CD4-positive, alpha-beta T cell treated with Interleukin-1 beta for 1 hour (primary cell): ENCODE data around the gene SEPTIN1.

Source experiments
- DNase-seq, 2 donors: peaks; one replicate each; pipeline ENCODE4 v3.0.0-alpha.2; 2020 to 2022

Gene SEPTIN1

GRCh38 chr16:30375864-30376263 lies 6.5 kb downstream of the SEPTIN1 start:
- no peak for DNase-seq

- no peak for DNase-seq
Measured at GRCh38 chr16:30374538-30374937, 7.8 kb downstream of the SEPTIN1 start, which contains the start of gene MYL11. TSS of gene MYL11 (plus strand) at chr16:30374802. CDS start at chr16:30374858, 56 bp downstream.

DNA sequence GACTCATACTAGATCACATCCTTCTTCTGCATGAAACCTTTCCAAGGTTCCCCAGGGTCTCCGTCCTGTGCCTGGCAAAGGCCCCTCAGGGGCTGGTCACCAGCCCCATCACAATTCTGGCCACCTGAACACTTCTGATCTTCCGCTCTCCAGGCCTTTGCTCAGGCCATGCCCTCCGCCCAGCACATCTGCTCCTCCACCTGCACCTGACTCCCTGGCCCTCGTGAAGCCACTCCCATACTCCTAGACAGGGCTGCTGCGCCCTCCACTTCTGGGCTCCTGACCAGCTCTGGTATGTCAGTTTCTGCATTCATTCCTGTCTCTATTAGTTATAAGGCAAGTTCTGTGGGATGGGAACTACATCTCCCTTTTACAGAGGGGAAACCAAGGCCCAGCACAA lies 9.6 kb downstream of the SEPTIN1 start:
- no peak for DNase-seq

DNA sequence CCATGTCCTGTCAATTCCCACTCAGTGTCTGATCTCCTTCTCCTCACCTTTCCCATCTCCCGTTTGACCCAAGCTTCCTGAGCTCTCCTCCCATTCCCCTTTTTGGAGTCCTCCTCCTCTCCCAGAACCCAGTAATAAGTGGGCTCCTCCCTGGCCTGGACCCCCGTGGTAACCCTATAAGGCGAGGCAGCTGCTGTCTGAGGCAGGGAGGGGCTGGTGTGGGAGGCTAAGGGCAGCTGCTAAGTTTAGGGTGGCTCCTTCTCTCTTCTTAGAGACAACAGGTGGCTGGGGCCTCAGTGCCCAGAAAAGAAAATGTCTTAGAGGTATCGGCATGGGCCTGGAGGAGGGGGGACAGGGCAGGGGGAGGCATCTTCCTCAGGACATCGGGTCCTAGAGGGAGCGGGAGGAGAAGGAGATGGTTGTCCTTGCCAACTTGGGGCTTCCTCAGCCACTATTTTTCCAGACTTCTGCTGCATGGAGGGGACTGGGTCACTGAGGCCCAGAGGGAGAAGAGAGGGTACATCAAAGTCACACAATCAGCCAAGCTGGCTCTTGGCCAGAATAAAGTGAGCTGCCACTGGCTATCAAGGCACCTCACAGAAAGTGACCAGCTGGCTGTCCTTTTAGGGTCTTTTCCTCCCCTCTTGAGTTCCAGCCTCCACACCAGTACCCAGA lies 10.2 kb downstream of the SEPTIN1 start:
- DNase-seq: no peak

DNA sequence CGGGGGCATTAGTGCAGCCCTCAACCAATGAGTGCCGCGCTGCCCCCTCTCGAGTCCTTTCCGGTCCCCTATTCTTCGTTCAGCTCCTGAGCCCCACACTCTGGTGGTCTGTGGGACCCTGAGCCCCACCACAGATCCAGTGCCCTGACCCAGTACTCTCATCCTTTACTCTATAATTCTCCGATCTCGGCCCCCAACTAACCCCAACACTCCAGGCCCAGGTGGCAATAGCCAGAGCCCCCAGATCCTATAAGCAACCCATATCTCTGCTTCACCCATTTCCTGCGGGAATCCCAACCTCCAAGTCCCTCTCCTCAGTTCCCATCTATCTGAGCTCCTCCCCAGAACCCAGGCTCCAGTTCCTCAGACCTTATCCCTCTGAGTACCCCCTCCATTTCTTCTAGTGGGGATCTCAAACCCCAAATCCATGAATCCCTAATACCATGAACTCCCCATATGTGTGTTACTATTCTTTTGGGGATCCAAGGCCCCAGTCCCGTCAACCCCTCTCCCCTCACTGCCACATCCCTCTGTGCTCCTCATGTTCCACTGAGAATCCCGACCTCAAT lies 11.0 kb downstream of the SEPTIN1 start:
- DNase-seq: no peak

DNA sequence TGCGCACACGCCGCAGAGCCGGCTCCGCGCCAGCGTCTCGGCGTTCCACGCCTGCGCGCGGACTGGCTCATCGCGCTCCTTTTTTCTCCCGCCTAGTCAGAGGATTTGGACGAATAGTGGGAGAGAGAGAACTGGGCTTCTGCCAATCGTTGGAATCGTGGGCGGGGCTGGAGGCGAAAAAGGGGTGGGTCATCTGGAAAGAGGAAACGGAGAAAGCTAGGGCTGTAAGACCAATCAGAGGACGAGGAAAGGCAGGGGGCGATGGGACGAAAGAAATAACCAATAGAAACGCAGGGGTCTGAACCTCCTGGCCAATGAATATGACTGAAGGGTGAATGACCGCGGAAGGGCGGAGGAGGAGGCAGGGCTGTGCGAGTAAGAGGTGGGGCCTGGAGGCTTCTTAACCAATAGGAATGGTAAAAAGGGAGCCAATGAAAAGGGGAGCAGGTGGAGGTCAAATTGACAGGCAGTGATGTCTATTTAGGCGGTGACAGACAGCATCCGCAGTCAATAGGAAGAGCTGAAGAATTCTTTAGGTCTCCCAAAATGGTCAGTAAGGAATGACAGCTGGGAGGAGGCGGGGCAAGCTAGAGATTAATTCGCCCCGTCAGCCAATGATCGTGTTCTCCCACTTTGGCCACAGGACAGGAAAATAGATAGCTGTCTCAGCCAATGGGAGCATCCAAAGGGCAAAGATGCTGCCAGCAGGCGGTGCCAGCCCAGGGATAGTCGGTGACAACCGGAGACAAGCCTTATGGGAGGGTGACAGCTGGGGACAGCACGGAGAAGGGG lies 11.7 kb downstream of the SEPTIN1 start, which contains the start of gene TBC1D10B:
TSS of gene TBC1D10B (minus strand) at position 39 of the 792 bp plus-strand sequence. CDS start 311 bp downstream, outside the sequence.
- DNase-seq: peak; percentile 100

GRCh38 chr16:30369938-30370455 lies 12.4 kb downstream of the SEPTIN1 start:
- no peak for DNase-seq

- no peak for DNase-seq
Measured at GRCh38 chr16:30369091-30369937, 13.0 kb downstream of the SEPTIN1 start.

DNA sequence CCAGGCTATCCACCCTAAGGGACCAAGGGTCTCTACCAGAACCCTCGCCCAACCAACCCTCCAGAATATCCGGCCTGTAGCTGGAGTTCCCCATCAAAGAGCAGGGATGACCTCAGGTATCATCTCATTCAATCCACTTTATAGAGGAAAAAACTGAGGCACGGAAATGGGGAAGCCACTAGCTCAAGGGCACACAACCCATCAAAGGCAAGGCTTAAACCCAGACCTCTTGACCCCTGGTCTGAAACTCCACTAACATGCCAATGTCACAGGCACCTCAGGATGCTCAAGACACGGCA lies 13.6 kb downstream of the SEPTIN1 start:
- no peak for DNase-seq

DNA sequence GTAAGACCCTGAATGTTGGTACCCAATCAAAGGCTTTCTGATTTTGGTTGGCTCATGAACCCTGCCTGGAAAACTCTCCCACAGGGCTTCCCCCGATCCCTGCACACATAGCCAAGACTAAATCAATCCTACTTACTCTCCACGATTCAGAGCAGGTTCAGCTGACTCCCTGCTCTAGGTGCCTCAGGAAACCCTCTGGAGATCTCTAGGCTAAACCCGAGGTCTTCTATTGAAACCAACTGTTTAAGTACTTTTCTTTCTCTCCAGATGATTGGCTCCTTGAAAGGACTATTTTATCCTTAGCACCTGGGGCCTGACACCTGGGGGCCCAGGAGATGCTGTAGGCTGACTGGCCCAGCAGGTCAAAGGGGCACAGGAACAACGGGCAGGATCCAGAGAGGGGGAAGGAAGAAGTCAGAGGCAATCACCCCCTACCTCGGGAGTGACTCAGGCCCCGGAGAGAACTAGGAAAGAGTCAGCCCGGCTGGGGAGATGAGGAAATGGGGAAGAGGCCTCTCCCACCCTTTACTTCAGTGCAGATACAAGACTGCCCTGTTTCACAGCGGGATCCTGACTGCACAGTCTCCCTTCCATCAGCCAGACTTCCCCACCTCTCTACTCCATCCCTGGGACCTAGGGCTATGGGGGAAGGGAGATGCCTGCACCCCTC lies 14.1 kb downstream of the SEPTIN1 start:
- DNase-seq: peak in 1 of 2 donors; percentile 46

GRCh38 chr16:30367349-30368009 lies 14.9 kb downstream of the SEPTIN1 start:
- DNase-seq: no peak

- no peak for DNase-seq
Measured at GRCh38 chr16:30366511-30366910, 15.8 kb downstream of the SEPTIN1 start.

DNA sequence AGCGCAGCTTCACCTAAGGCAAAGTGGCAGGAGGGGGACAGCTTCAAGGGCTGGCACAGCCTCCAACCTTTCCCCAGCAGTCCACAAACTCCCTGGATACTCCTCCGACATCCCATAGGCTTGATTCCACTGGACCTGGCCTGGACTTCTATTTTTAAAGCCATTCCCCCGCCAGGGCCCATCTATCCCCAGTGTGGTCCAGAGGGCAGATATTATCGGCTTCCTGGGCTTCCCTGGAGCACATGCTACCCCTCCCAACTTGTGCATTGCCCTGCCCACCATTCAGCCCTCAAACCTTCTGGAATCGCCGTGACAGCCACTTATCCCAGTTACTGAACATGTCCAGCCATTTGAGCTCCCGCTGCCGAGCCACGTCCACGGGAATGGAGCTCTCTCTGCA lies 17.2 kb downstream of the SEPTIN1 start:
- no peak for DNase-seq

DNA sequence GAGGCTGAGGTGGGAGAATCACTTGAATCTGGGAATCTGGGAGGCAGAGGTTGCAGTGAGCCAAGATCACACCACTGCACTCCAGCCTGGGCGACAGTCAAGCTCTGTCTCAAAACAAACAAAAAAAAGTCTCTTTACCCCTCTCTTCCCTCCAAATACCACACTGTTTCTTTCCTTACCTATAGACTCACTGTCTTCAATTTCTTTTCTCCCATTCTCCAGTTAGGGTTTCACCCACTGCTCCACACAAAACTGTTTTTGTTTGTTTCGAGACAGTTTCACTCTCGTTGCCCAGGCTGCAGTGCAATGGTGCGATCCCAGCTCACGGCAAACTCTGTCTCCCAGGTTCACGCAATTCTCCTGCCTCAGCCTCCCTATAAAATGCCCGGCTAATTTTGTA lies 21.2 kb downstream of the SEPTIN1 start:
- DNase-seq: no peak

GRCh38 chr16:30359871-30360170 lies 22.5 kb downstream of the SEPTIN1 start:
- DNase-seq: no peak

DNA sequence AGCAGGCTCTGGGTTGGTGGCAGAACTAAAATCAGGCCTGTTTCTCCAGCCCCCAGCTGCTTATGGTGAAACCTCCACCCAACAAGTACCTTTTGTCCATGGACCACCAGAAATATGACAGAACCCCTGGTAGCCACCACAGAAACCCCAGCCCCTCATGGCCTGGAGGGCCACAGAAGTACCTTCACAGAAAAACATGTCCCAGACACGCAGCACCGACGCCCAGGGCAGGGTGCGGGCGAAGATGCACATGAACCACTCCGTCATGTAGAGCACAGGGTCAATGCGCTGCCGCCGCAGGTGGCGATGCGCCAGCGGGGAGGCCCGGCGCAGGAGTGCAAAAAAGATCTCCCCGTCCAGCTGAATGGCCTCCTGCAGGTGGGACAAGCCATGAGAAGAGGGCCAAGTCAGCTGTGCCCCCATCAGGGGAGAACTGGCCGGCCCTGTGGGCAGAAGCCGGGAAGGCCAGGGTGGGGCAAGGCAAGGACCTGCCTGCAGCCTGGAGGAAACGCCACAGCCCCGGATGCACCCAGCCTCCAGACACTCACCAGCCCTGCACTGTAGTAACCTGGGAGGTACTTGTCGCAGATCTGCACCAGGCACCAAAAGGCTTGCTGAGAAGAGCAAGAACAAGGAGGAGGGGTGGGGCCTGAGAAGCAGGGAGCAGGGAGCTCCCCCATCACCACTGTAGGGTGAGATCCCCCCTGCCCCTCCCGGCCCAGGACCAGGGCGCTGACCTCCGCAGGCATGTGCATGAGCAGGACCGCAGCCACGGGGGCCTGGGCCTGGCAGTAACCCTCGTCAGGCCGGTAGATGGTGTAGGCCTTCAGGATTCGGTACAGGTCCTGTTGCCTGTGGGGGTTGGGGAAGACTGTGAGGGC lies 23.1 kb downstream of the SEPTIN1 start:
- DNase-seq: no peak

DNA sequence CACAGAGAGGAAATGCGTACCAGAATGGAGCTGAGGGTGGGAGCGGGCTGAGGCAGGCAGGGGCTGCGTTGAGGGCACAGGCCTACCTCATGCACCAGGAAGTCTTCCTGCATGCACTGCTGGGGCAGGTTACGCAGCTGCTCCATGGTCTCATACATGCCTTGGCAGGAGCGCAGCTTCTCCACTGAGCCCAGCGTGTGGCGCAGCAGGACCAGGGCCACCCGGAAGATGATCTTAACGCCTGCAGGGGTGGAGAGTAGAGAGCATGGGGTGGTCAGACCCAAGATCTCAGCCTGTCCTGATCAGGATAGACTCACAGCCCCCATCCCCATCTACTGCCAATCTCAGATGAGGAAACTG lies 23.8 kb downstream of the SEPTIN1 start:
- no peak for DNase-seq

- DNase-seq: no peak
Measured at GRCh38 chr16:30357715-30358576, 24.4 kb downstream of the SEPTIN1 start.

- no peak for DNase-seq
Measured at GRCh38 chr16:30357085-30357714, 25.2 kb downstream of the SEPTIN1 start.
